Panc1 (cell line): ENCODE data around the gene CFAP77. TPM values are rescaled to one million over a fixed set of nuclear protein-coding genes. Genes with fewer than 3 reads are reported as not detected.

ENCODE experiments used
- ATAC-seq: fragments of 200-7000 bp; cut with Tn5 transposase; 2 replicates; pipeline ENCODE4 v1.9.1; 2020; ENCODE audit warnings: mild to moderate bottlenecking, moderate library complexity
- BruUV-seq: library from RNA; stranded (reverse); fragments of 400-500 nt; replicated peaks from 2 replicates; lab custom pipeline; 2021; lab: Mats Ljungman, UMichigan
- CTCF ChIA-PET: fragments of 300-600 bp; sonication (Branson Sonifier 250); formaldehyde crosslinking; loops from one replicate; lab custom pipeline; 2022; ENCODE audit warnings: antibody characterized with exemption; lab: Charles Lee
- POLR2A ChIA-PET: fragments of 300-600 bp; sonication (Branson Sonifier 250); formaldehyde crosslinking; loops from one replicate; lab custom pipeline; 2022; ENCODE audit warnings: antibody characterized with exemption; lab: Charles Lee
- DNase-seq: peaks from one replicate; pipeline ENCODE4 v3.0.0-alpha.2; 2010; ENCODE audit warnings: low read depth, low spot score
- H3K27ac ChIP-seq: 2 replicates; pipeline ENCODE4 v1.5.1; 2011; ENCODE audit warnings: mild to moderate bottlenecking, low read length, inconsistent platforms
- H3K27me3 ChIP-seq: fragments of 200-500 bp; sonication (Bioruptor generic); 2 replicates; pipeline ENCODE4 v1.6.0; 2014; ENCODE audit warnings: low read length, inconsistent platforms; ENCODE audit not compliant: control insufficient read depth, insufficient read depth
- H3K36me3 ChIP-seq: fragments of 200-500 bp; sonication (Bioruptor generic); 2 replicates; pipeline ENCODE4 v1.5.1; 2014; ENCODE audit warnings: inconsistent platforms, mild to moderate bottlenecking, low read length, moderate library complexity; ENCODE audit not compliant: control insufficient read depth, insufficient read depth
- H3K4me1 ChIP-seq: 2 replicates; pipeline ENCODE4 v1.5.1; 2011; ENCODE audit warnings: inconsistent platforms, mild to moderate bottlenecking, low read length, moderate library complexity; ENCODE audit not compliant: control insufficient read depth, insufficient read depth
- H3K4me3 ChIP-seq, 2 experiments: 2 replicates each; pipeline ENCODE4 v1.5.1; 2011 to 2012; ENCODE audit warnings: low read depth in 2 of 2, low read length in 2 of 2, mild to moderate bottlenecking in 2 of 2, inconsistent platforms in 1 of 2, moderate library complexity in 1 of 2
- H3K9me3 ChIP-seq: fragments of 200-500 bp; sonication (Bioruptor generic); 2 replicates; pipeline ENCODE4 v1.5.1; 2014; ENCODE audit warnings: low read depth, mild to moderate bottlenecking, inconsistent platforms, low read length, moderate library complexity; ENCODE audit not compliant: control insufficient read depth, insufficient read depth
- POLR2AphosphoS5 ChIP-seq: IDR thresholded peaks from 2 replicates; pipeline ENCODE4 v1.6.1; 2012; ENCODE audit warnings: mild to moderate bottlenecking, low read depth, low read length, moderate library complexity
- REST ChIP-seq, 2 experiments: IDR thresholded peaks; 2 replicates each; pipeline ENCODE4 v1.6.1; 2011 to 2012; ENCODE audit warnings: low read depth in 2 of 2, control low read depth in 1 of 2, low read length in 1 of 2, mild to moderate bottlenecking in 1 of 2, moderate library complexity in 1 of 2; ENCODE audit not compliant: insufficient read depth in 1 of 2
- SIN3A ChIP-seq: IDR thresholded peaks from 2 replicates; pipeline ENCODE4 v1.6.1; 2012; ENCODE audit warnings: low read depth, mild to moderate bottlenecking, low read length, moderate library complexity, borderline replicate concordance; ENCODE audit not compliant: insufficient read depth
- TCF7L2 ChIP-seq: IDR thresholded peaks from 2 replicates; pipeline ENCODE4 v1.6.1; 2011; ENCODE audit warnings: mild to moderate bottlenecking, low read depth, low read length, inconsistent platforms
- in situ Hi-C: cut with HindIII; loops from 2 replicates; pipeline ENCODE4 v1.10.0; 2016; ENCODE audit warnings: low sequenced_read_pairs, low pct_unique_long_range_greater_than_20kb
- intact Hi-C: fragments of 100-400 bp; cut with micrococcal nuclease; formaldehyde crosslinking; loops from one replicate; pipeline ENCODE4 v1.10.0; 2022; ENCODE audit not compliant: unreplicated experiment
- total RNA-seq: library from RNA; stranded (reverse); gene quantifications from one replicate; pipeline ENCODE4 v1.2.1, GENCODE V29; 2021; ENCODE audit not compliant: unreplicated experiment
- TF ChIP-seq, protein P1 (sequence below): fragments of 450-650 bp; IDR thresholded peaks from 2 replicates; pipeline ENCODE4 v1.5.1; 2017; ENCODE audit warnings: mild to moderate bottlenecking

The CFAP77 gene
- total RNA-seq, 1 experiment from 2014 or later, result not detected

DNA sequence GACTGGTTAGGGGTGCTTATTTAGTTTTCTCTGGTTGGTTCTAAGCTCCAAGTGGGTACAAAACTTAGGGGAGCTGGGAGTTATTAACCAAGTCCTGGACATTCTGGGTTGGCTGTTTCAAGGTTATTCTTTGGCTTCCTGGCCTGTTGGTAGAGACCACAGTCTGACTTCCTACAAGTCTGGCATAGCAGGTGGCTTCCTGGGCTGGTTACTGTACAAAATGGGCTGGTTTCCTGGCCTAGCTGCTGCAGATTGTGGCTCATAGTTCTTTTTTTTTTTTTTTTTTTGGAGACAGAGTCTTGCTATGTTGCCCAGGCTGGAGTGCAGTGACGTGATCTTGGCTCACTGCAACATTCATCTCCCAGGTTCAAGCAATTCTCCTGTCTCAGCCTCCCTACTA lies 126.1 kb downstream of the CFAP77 start:
- POLR2A ChIA-PET, result interaction anchor here (0.6 kb wide), 1 partner anchor 337 kb away, joined by 4 read pairs; no protein-coding TSS in a partner anchor
- TF ChIP-seq SIN3A (no peak), REST (IDR thresholded peaks at IDR 0.05; ENCODE audit: insufficient read depth in 1 of 2, low read depth in 2 of 2, low read length in 1 of 2) (no peak), TCF7L2 (no peak), POLR2AphosphoS5 (no peak)
- TF ChIP-seq, protein P1, sequence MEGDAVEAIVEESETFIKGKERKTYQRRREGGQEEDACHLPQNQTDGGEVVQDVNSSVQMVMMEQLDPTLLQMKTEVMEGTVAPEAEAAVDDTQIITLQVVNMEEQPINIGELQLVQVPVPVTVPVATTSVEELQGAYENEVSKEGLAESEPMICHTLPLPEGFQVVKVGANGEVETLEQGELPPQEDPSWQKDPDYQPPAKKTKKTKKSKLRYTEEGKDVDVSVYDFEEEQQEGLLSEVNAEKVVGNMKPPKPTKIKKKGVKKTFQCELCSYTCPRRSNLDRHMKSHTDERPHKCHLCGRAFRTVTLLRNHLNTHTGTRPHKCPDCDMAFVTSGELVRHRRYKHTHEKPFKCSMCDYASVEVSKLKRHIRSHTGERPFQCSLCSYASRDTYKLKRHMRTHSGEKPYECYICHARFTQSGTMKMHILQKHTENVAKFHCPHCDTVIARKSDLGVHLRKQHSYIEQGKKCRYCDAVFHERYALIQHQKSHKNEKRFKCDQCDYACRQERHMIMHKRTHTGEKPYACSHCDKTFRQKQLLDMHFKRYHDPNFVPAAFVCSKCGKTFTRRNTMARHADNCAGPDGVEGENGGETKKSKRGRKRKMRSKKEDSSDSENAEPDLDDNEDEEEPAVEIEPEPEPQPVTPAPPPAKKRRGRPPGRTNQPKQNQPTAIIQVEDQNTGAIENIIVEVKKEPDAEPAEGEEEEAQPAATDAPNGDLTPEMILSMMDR, result no peak
- DNase-seq (no peak), ATAC-seq (no peak)
- Histone ChIP-seq H3K36me3 (no peaks in the 10 kb centered on the region), H3K27ac (no peak overlapping the region), H3K4me1 (no peaks in the 10 kb centered on the region), H3K27me3 (no peaks in the 10 kb centered on the region), H3K9me3 (no peaks in the 10 kb centered on the region), H3K4me3 (no peak overlapping the region)
- in situ Hi-C loops, result no loop called here
- no TSS peak for BruUV-seq
- intact Hi-C loops, result no loop called here
- CTCF ChIA-PET, result no interaction called here

DNA sequence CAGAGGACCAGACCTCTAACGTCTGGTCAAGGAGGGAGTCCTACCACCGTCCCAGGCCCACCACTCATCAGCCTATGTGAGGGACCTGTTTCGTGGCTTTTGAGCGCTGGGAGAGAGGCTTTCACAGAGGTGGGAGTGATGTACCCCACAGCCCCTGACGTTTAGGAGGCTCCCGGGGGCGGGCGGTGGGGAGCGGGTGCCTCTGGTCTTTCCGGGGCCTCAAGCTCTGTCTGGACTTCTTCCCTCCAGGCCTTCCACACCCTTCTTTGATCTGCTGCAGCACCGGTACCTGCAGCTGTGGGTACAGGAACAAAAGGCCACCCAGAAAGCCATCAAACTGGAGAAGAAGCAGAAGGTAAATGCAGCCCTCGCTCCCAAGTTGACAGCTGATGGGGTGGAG lies 127.3 kb downstream of the CFAP77 start:
- TF ChIP-seq SIN3A, result no peak
- TF ChIP-seq POLR2AphosphoS5, result no peak
- TF ChIP-seq TCF7L2, result no peak
- TF ChIP-seq, protein P1, result no peak
- TF ChIP-seq REST (IDR thresholded peaks at IDR 0.05; ENCODE audit: insufficient read depth in 1 of 2, low read depth in 2 of 2, low read length in 1 of 2), result no peak
- Histone ChIP-seq H3K4me1 (no peaks in the 10 kb centered on the region), H3K9me3 (no peaks in the 10 kb centered on the region), H3K36me3 (no peaks in the 10 kb centered on the region), H3K4me3 (no peak overlapping the region), H3K27ac (no peak overlapping the region), H3K27me3 (no peaks in the 10 kb centered on the region)
- DNase-seq, result no peak
- no peak for ATAC-seq
- in situ Hi-C loops, result no loop called here
- ChIA-PET CTCF (no interaction called here), POLR2A (no interaction called here)
- BruUV-seq, result no TSS peak
- intact Hi-C loops, result no loop called here
